T-helper 9 cell (primary cell): ENCODE measurements around the gene PRSS36.

Experiments used
- DNase-seq: peaks from one replicate; pipeline ENCODE4 v3.0.0-alpha.2; 2020

The PRSS36 gene

GRCh38 chr16:31094424-31095120, 55.3 kb downstream of the PRSS36 start, which contains the start of gene VKORC1:
VKORC1 (minus strand) TSS chr16:31094797; CDS start chr16:31094729, 68 bp downstream.
- peak; percentile 78 for DNase-seq

GRCh38 chr16:31094088-31094423, 55.8 kb downstream of the PRSS36 start:
- DNase-seq: no peak

GRCh38 chr16:31093132-31093703, 56.6 kb downstream of the PRSS36 start:
- no peak for DNase-seq

- no peak for DNase-seq
Observed at GRCh38 chr16:31092330-31092729, 57.5 kb downstream of the PRSS36 start.

- no peak for DNase-seq
Observed at GRCh38 chr16:31090540-31090939, 59.3 kb downstream of the PRSS36 start.

- DNase-seq: no peak
Observed at GRCh38 chr16:31089199-31089598, 60.7 kb downstream of the PRSS36 start.
